Epithelial cell of esophagus (primary cell): ENCODE data around the gene TMEM163.

Experiments used
- DNase-seq: peaks from one replicate; pipeline ENCODE4 v3.0.0; 2010; ENCODE audit warnings: low read depth
- H3K4me3 ChIP-seq: 2 replicates; pipeline ENCODE4 v1.5.1; 2011; ENCODE audit warnings: mild to moderate bottlenecking, low read length, control low read depth
- CTCF ChIP-seq: IDR thresholded peaks from 2 replicates; pipeline ENCODE4 v1.5.1; 2011; ENCODE audit warnings: low read depth, mild to moderate bottlenecking, low read length, control low read depth, inconsistent platforms; ENCODE audit not compliant: insufficient read depth; ENCODE audit errors: missing control alignments

Gene TMEM163

GRCh38 chr2:134738141-134738870, 19.5 kb upstream of the TMEM163 start:
- no peak for TF ChIP-seq CTCF
- H3K4me3 ChIP-seq: no peak overlapping the region
- DNase-seq: no peak

GRCh38 chr2:134737671-134738070, 18.9 kb upstream of the TMEM163 start:
- no peak for TF ChIP-seq CTCF
- peak; percentile 15 for DNase-seq
- no peak overlapping the region for H3K4me3 ChIP-seq

- peak; percentile 79 for DNase-seq
- no peak for TF ChIP-seq CTCF
- H3K4me3 ChIP-seq: no peak overlapping the region
These were observed 17.5 kb upstream of the TMEM163 start for GRCh38 chr2:134736167-134736880.

GRCh38 chr2:134728163-134728562, 9.4 kb upstream of the TMEM163 start:
- TF ChIP-seq CTCF: no peak
- no peak overlapping the region for H3K4me3 ChIP-seq
- DNase-seq: no peak

- DNase-seq: peak; percentile 32
- no peak for TF ChIP-seq CTCF
- no peak overlapping the region for H3K4me3 ChIP-seq
These were observed 8.6 kb upstream of the TMEM163 start for GRCh38 chr2:134727385-134727784.

- H3K4me3 ChIP-seq: no peak overlapping the region
- DNase-seq: no peak
- no peak for TF ChIP-seq CTCF
These were observed 7.8 kb upstream of the TMEM163 start for GRCh38 chr2:134726645-134727044.

- no peak overlapping the region for H3K4me3 ChIP-seq
- no peak for DNase-seq
- no peak for TF ChIP-seq CTCF
These were observed 7.1 kb upstream of the TMEM163 start for GRCh38 chr2:134725876-134726275.
